Measurements from ENCODE around the gene PIK3R1. TPM values are rescaled to one million over a fixed set of nuclear protein-coding genes. Genes with fewer than 3 reads are reported as not detected.

The PIK3R1 gene
- total and polyA plus RNA-seq, 8 donors = 4.2 to 31.5 (median 18.8) TPM

DNA sequence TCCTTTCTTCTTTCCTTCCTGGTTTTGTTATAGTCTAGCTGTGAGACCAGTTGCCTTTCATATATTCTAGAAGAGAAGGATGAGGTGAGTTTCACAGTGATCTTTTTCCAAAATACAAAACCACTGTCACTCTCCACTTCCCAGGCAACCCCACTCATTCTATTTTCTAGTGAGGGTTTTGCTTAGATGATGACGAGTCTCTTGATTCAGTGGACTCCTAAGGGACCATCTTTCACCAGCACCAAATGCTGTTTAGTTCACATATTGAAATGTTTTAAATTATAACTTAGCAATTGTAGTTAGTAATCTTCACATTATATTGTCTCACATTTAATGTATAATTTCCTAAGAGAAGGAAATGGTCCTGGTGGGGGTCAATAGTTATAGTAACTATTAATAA is 25.2 kb downstream of the PIK3R1 start:
- H3K4me1 ChIP-seq = peaks cover 0 to 30% (median 17%) of the 10 kb centered on the region in 3 donors
- no peaks in the 10 kb centered on the region for H3K36me3 ChIP-seq
- 86 to 91% methylated on average over 1 of the region's 1 CpG for WGBS, 2 donors
- no peaks in the 10 kb centered on the region for H3K9me3 ChIP-seq
- FAIRE-seq (no peak), DNase-seq (no peak), ATAC-seq (no peak)
- H3K4me3 ChIP-seq = no peak overlapping the region
- intact Hi-C loops (cut with DNase I) = no loop called here
- no peak for TF ChIP-seq CTCF (IDR thresholded peaks at IDR 0.05)
- H3K27me3 ChIP-seq = no peaks in the 10 kb centered on the region
- peak overlapping the region in 1 of 4 donors; percentile 14 for H3K27ac ChIP-seq

DNA sequence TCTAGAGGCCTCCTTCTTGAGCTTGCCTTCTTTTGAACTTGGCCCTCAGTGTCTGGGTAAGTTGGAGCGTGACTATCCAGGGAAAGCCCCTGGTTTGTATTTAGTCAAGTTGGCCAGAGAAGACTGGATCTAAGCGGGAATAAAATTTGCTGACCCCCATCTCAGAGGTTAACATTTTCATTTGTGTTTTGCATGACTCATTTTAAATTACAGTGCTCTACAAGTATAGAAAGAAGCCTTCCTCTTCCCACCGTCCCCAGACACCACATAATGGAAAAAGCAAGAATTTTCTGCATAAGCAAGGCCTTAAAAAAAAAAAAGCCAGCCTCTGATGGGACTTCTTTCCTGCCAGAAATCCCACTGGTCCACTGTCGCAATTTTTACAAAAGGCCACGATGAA is 27.2 kb downstream of the PIK3R1 start:
- FAIRE-seq = no peak
- H3K9me3 ChIP-seq = no peaks in the 10 kb centered on the region
- intact Hi-C loops (cut with DNase I) = no loop called here
- no peaks in the 10 kb centered on the region for H3K27me3 ChIP-seq
- ATAC-seq = peak in 3 of 4 donors; percentile 10 to 38 (median 33)
- 90 to 93% methylated on average over 5 of the region's 5 CpGs for WGBS, 2 donors
- no peak for DNase-seq
- no peak overlapping the region for H3K4me3 ChIP-seq
- TF ChIP-seq CTCF (IDR thresholded peaks at IDR 0.05) = no peak
- H3K36me3 ChIP-seq = no peaks in the 10 kb centered on the region
- H3K4me1 ChIP-seq = peaks cover 0 to 30% (median 10%) of the 10 kb centered on the region in 3 donors
- no peak overlapping the region for H3K27ac ChIP-seq

DNA sequence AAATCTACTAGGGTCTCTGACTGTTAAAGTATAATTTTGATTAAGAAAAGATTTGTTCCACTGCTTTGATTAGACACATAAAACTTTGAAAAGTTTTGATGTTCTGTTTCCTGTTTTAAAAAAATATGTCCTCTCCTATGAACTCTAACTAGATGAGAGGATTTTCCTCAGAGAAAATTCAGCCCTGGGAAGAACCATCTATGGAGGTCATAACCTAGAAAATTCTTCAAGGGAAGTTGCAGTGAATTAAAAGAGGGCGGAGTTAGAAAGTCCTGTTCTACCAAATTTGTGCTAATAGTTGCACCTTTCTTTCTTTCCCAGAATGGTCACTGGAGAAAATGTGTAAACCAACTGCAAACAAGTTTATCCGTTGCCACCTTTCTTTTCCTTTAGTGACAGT is 27.7 kb downstream of the PIK3R1 start:
- Histone ChIP-seq H3K9me3 (no peaks in the 10 kb centered on the region), H3K27ac (peak overlapping the region in 1 of 4 donors; percentile 12), H3K4me3 (no peak overlapping the region), H3K36me3 (no peaks in the 10 kb centered on the region), H3K27me3 (no peaks in the 10 kb centered on the region), H3K4me1 (peaks cover 0 to 34% (median 10%) of the 10 kb centered on the region in 3 donors)
- DNase-seq (no peak), ATAC-seq (no peak), FAIRE-seq (no peak)
- no peak for TF ChIP-seq CTCF (IDR thresholded peaks at IDR 0.05)
- intact Hi-C loops (cut with DNase I) = no loop called here
- WGBS, 2 donors = 77 to 92% methylated on average over 2 of the region's 2 CpGs

DNA sequence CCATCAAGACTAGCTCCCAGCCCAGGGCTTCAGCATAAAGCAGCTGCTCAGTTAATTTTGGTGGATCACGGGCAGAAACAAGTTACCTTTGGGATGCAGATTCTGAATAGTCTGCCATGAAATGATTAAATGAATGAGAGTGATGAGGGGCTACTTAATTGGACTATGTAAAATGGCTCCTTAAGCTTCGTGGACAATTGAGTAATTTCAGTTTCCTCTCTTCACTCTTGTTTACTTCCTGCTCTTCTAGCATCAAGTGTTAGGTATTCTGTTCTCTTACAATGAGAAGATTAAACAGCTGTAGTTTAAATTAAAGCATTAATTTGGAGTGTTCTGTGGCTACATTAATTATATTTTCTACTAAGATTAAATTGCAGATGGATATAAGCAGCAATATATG is 28.1 kb downstream of the PIK3R1 start:
- ATAC-seq (no peak), DNase-seq (no peak), FAIRE-seq (no peak)
- H3K36me3 ChIP-seq = no peaks in the 10 kb centered on the region
- H3K9me3 ChIP-seq = no peaks in the 10 kb centered on the region
- no peak for TF ChIP-seq CTCF (IDR thresholded peaks at IDR 0.05)
- H3K4me1 ChIP-seq = peaks cover 0 to 33% (median 10%) of the 10 kb centered on the region in 3 donors
- H3K27ac ChIP-seq = peak overlapping the region in 1 of 4 donors; percentile 12
- H3K4me3 ChIP-seq = no peak overlapping the region
- no peaks in the 10 kb centered on the region for H3K27me3 ChIP-seq
- intact Hi-C loops (cut with DNase I) = no loop called here
- WGBS, 2 donors = 84 to 88% methylated on average over 2 of the region's 2 CpGs

DNA sequence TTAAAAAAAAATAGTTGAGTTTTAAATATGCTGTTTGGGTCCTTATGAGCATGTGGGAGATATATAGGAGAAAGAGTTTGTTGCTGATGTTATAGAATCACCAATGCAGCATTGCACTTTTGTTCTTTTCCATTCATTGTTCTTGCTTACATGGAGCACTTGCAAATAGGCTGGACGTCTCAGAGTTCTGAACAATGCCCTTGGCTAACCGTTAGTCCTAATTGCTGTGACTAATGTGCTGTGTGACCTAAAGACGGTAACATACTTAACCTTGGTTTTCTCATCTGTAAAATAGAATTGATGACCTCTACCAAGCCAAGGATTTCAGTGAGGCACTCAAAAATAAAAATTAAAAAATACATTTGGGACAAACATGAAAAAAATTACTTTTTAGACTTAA is 29.8 kb downstream of the PIK3R1 start:
- no peak overlapping the region for H3K4me3 ChIP-seq
- peaks cover 0 to 22% (median 0%) of the 10 kb centered on the region in 3 donors for H3K4me1 ChIP-seq
- H3K9me3 ChIP-seq = no peaks in the 10 kb centered on the region
- no peaks in the 10 kb centered on the region for H3K36me3 ChIP-seq
- DNase-seq (no peak), ATAC-seq (no peak), FAIRE-seq (no peak)
- no peak for TF ChIP-seq CTCF (IDR thresholded peaks at IDR 0.05)
- H3K27ac ChIP-seq = no peak overlapping the region
- intact Hi-C loops (cut with DNase I) = no loop called here
- no peaks in the 10 kb centered on the region for H3K27me3 ChIP-seq
- WGBS, 2 donors = 53 to 55% methylated on average over 3 of the region's 3 CpGs

All from pancreas (tissue), 10 donors.